IPS-18a (cell line): Measurements from ENCODE around the gene FAM185A.
"Not testable (repeated sequence)": the region's sequence is repeated elsewhere in the genome, so short reads cannot be mapped to it uniquely, and the experiment has no call there.

Experiments
- H3K27ac ChIP-seq: one replicate; pipeline ENCODE4 v1.5.1; 2013; ENCODE audit warnings: low read length
- H3K27me3 ChIP-seq: one replicate; pipeline ENCODE4 v1.6.1; 2013; ENCODE audit warnings: mild to moderate bottlenecking, low read length; ENCODE audit not compliant: control insufficient read depth, insufficient read depth
- H3K36me3 ChIP-seq: one replicate; pipeline ENCODE4 v1.6.1; 2013; ENCODE audit warnings: low read depth, low read length; ENCODE audit not compliant: control insufficient read depth
- H3K4me1 ChIP-seq: one replicate; pipeline ENCODE4 v1.6.1; 2013; ENCODE audit warnings: low read depth, low read length; ENCODE audit not compliant: control insufficient read depth
- H3K4me3 ChIP-seq: one replicate; pipeline ENCODE4 v1.5.1; 2013; ENCODE audit warnings: low read length
- H3K9ac ChIP-seq: one replicate; pipeline ENCODE4 v1.6.1; 2013; ENCODE audit warnings: mild to moderate bottlenecking, low read length, moderate library complexity
- H3K9me3 ChIP-seq: one replicate; pipeline ENCODE4 v1.6.1; 2013; ENCODE audit warnings: low read depth, low read length; ENCODE audit not compliant: control insufficient read depth

FAM185A gene

GRCh38 chr7:102790364-102791100 is 41.7 kb downstream of the FAM185A start:
- H3K4me3 ChIP-seq, H3K9ac ChIP-seq: not testable (repeated sequence)

GRCh38 chr7:102791367-102791766 is 42.6 kb downstream of the FAM185A start:
- not testable (repeated sequence) for H3K36me3 ChIP-seq, H3K9me3 ChIP-seq, H3K4me3 ChIP-seq, H3K27me3 ChIP-seq, H3K9ac ChIP-seq, H3K4me1 ChIP-seq, H3K27ac ChIP-seq

More at GRCh38 chr7:102790364-102791100, 41.7 kb downstream of the FAM185A start:
- not testable (repeated sequence) for H3K9me3 ChIP-seq, H3K27ac ChIP-seq, H3K27me3 ChIP-seq, H3K4me1 ChIP-seq, H3K36me3 ChIP-seq

GRCh38 chr7:102791831-102792230 is 43.0 kb downstream of the FAM185A start:
- H3K9me3 ChIP-seq, H3K27me3 ChIP-seq, H3K4me1 ChIP-seq, H3K4me3 ChIP-seq, H3K36me3 ChIP-seq, H3K9ac ChIP-seq, H3K27ac ChIP-seq: not testable (repeated sequence)

DNA sequence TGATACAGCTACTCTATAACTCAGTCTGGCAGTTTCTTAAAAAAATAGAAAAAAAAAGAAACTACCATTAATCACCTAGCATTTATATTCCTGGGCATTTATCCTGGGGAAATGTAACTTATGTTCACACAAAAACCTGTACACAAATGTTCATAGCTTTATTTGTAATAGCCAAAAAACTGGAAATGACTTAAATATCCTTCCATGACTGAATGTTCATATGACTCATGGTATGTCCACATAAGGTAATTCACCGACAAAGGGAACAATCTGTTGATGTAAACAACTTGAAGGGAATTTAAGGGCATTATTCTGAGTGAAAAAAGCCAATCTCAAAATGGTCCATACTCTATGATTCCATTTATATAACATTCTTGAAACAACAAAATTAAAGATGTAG is 45.8 kb downstream of the FAM185A start:
- not testable (repeated sequence) for H3K9ac ChIP-seq, H3K27me3 ChIP-seq, H3K9me3 ChIP-seq, H3K27ac ChIP-seq, H3K36me3 ChIP-seq, H3K4me1 ChIP-seq, H3K4me3 ChIP-seq

DNA sequence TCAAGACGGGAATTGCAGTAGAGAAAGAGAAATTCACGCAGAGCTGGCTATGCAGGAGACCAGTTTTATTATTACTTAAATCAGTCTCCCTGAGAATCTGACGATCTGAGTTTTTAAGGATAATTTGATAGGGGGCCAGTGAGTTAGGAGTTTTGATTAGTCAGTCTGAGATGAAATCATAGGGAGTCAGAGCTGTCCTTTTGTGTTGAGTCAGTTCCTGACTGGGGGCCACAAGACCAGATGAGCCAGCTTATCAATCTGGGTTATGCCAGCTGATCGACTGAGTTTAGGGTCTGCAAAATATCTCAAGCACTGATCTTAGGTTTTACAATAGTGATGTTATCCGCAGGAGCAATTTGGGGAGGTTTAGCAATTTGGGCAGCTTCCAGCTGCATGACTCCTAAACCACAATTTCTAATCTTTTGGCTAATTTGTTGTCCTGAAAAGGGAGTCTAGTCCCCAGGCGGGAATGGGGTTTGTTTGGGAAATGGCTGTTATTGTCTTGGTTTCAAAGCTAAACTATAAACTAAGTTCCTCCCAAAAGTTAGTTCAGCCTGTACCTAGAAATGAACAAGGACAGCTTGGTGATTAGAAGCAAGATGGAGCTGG is 47.3 kb downstream of the FAM185A start:
- H3K27me3 ChIP-seq, H3K9ac ChIP-seq, H3K36me3 ChIP-seq, H3K4me1 ChIP-seq, H3K27ac ChIP-seq, H3K4me3 ChIP-seq, H3K9me3 ChIP-seq: not testable (repeated sequence)

DNA sequence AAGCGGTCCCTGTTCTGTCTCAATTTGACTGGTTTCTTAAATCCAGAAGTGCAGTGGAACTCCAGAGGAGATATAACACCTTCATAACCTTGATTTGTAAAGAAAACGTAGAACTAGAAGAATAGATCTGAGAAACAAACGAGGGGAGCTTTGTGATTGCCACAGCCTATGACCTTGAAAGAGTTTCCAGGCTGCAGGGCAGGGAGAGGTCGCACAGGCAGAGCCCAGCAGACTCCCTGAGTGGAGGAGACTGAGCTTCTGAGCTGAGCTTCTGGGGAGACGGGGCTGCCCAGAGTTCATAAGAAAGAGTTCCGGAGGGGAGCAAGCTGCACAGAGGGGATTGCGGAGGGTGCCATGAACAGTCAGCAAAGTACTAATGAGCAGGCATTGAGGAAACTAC is 57.8 kb downstream of the FAM185A start:
- Histone ChIP-seq H3K27me3 (no peaks in the 10 kb centered on the region), H3K4me1 (no peaks in the 10 kb centered on the region), H3K27ac (no peak overlapping the region), H3K9me3 (no peaks in the 10 kb centered on the region), H3K36me3 (no peaks in the 10 kb centered on the region), H3K9ac (no peak overlapping the region), H3K4me3 (no peak overlapping the region)

DNA sequence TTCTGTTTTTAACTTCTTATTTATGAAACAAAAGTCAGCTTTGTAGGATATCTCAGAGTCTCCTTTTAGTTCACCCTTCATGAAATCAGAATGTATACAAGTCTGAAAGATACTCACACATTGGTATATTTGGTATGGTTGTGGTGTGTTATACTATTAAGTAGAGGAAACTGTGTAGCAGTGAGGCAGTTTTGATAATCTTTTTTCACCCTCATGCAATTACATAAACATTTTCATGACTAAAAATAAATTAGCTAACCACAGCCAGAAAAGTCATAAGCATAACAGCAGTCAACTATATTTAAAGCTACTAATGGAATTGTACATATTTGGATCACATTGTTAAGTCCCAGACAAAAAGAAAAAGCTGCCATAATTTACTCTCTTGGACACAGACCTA is 62.1 kb downstream of the FAM185A start:
- no peaks in the 10 kb centered on the region for H3K36me3 ChIP-seq
- no peak overlapping the region for H3K4me3 ChIP-seq
- no peak overlapping the region for H3K9ac ChIP-seq
- no peaks in the 10 kb centered on the region for H3K9me3 ChIP-seq
- H3K27ac ChIP-seq = no peak overlapping the region
- no peaks in the 10 kb centered on the region for H3K27me3 ChIP-seq
- H3K4me1 ChIP-seq = no peaks in the 10 kb centered on the region

DNA sequence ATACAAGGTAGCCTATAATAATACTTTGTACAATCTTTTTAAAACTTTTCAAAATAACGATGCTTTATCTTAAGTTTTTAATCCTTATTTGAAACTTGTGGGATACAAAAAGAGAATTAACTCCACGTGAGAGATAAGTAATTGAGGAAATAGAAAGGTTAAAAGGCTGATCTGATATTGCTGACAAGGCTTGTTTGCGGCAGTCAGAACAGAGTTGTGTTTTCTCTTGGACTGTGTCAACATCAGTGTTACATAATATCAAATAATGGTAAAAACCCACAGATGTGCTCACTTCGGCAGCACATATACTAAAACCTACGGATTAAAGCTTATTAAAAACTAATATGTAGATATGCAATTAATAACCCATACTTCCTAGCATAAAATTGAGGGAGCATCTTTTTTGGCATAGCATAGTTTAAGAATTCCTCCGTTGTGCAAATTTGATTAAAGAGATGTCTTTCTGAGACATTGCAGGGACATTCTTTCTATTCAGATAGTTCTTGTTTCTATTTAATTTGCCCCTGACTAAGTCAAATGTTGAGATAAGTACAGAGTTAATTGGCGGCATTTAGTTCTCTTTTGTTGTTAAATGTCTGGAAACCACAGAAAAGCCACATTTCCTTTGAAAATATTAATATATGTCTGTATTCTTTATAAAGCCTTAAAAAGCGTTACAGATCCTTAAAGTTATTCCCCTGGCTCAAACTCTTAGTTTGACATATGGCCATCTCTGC is 63.3 kb downstream of the FAM185A start:
- no peaks in the 10 kb centered on the region for H3K36me3 ChIP-seq
- no peak overlapping the region for H3K27ac ChIP-seq
- no peak overlapping the region for H3K9ac ChIP-seq
- no peaks in the 10 kb centered on the region for H3K4me1 ChIP-seq
- no peaks in the 10 kb centered on the region for H3K9me3 ChIP-seq
- H3K27me3 ChIP-seq = no peaks in the 10 kb centered on the region
- no peak overlapping the region for H3K4me3 ChIP-seq

- H3K9me3 ChIP-seq = no peaks in the 10 kb centered on the region
- no peaks in the 10 kb centered on the region for H3K27me3 ChIP-seq
- H3K4me1 ChIP-seq = no peaks in the 10 kb centered on the region
- H3K9ac ChIP-seq = no peak overlapping the region
- H3K36me3 ChIP-seq = no peaks in the 10 kb centered on the region
- no peak overlapping the region for H3K4me3 ChIP-seq
- H3K27ac ChIP-seq = no peak overlapping the region
These were observed 64.6 kb downstream of the FAM185A start for GRCh38 chr7:102813191-102814024.

- Histone ChIP-seq H3K36me3 (no peaks in the 10 kb centered on the region), H3K9ac (no peak overlapping the region), H3K27me3 (no peaks in the 10 kb centered on the region), H3K9me3 (no peaks in the 10 kb centered on the region), H3K4me3 (no peak overlapping the region), H3K4me1 (no peaks in the 10 kb centered on the region), H3K27ac (no peak overlapping the region)
These were observed 65.2 kb downstream of the FAM185A start for GRCh38 chr7:102814025-102814471.
